Measurements from ENCODE around the gene PLCH1. TPM values are rescaled to one million over a fixed set of nuclear protein-coding genes. Genes with fewer than 3 reads are reported as not detected.

Gene PLCH1
- total RNA-seq, 4 donors from 2014 or later, result 0.19 to 2.1 (median 0.28) TPM

DNA sequence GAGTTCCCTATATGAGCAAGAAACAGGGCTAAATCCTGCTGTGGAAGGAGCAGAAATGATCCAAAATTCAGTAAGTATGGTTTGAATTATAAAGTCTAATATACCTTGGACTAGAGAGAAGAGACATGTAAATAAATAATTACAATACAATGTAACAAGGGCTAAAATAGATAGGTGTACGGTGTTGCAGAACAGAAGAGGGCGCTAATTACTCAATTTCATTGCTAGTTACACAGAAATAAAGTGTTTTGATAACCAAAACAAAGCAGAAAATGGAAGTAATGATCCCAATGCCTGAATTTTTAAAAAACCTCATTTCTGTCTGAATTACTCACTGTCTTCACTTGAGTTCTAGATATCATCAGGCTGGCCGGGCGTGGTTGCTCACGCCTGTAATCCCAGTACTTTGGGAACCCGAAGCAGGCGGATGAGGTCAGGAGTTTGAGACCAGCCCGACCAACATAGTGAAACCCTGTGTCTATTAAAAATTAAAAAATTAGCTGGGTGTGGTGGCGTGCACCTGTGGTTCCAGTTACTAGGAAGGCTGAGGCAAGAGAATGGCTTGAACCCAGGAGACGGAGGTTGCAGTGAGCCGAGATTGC is 8.3 kb upstream of the PLCH1 start:
- Histone ChIP-seq H3K27ac (no peak overlapping the region), H3K4me1 (no peaks in the 10 kb centered on the region), H3K36me3 (no peaks in the 10 kb centered on the region), H3K9me3 (no peaks in the 10 kb centered on the region), H3K27me3 (peaks cover 0 to 4% (median 0%) of the 10 kb centered on the region in 4 donors), H3K4me3 (no peak overlapping the region)
- intact Hi-C loops (cut with DNase I), result no loop called here
- no peak for DNase-seq
- WGBS, 2 donors, result 64 to 72% methylated on average over 9 to 11 of the region's 11 CpGs
- peak in 3 of 6 experiments; percentile 8 to 40 (median 10) for TF ChIP-seq CTCF (IDR thresholded peaks at IDR 0.05)
- no peak for TF ChIP-seq POLR2A (IDR thresholded peaks at IDR 0.05)

- Histone ChIP-seq H3K27me3 (peaks cover 0 to 22% (median 0%) of the 10 kb centered on the region in 4 donors), H3K36me3 (no peaks in the 10 kb centered on the region), H3K27ac (no peak overlapping the region), H3K4me1 (peaks cover 5 to 27% (median 17%) of the 10 kb centered on the region in 3 donors), H3K9me3 (no peaks in the 10 kb centered on the region), H3K4me3 (no peak overlapping the region)
- intact Hi-C loops (cut with DNase I), result no loop called here
- WGBS, 2 donors, result 63 to 73% methylated on average over 8 of the region's 8 CpGs
- TF ChIP-seq CTCF (IDR thresholded peaks at IDR 0.05) (no peak), POLR2A (IDR thresholded peaks at IDR 0.05) (no peak)
- no peak for DNase-seq
Measured at GRCh38 chr3:155748611-155749365, 3.9 kb upstream of the PLCH1 start.

GRCh38 chr3:155747946-155748290 is 3.0 kb upstream of the PLCH1 start:
- no peak for DNase-seq
- no peaks in the 10 kb centered on the region for H3K36me3 ChIP-seq
- no peak overlapping the region for H3K27ac ChIP-seq
- WGBS, 2 donors, result 73 to 75% methylated on average over 3 of the region's 3 CpGs
- H3K9me3 ChIP-seq, result no peaks in the 10 kb centered on the region
- H3K4me1 ChIP-seq, result peaks cover 5 to 35% (median 20%) of the 10 kb centered on the region in 3 donors
- no peak overlapping the region for H3K4me3 ChIP-seq
- no peak for TF ChIP-seq CTCF (IDR thresholded peaks at IDR 0.05)
- TF ChIP-seq POLR2A (IDR thresholded peaks at IDR 0.05), result no peak
- peaks cover 0 to 30% (median 2%) of the 10 kb centered on the region in 4 donors for H3K27me3 ChIP-seq
- intact Hi-C loops (cut with DNase I), result no loop called here

GRCh38 chr3:155747286-155747945 is 2.5 kb upstream of the PLCH1 start:
- no peaks in the 10 kb centered on the region for H3K36me3 ChIP-seq
- no peak overlapping the region for H3K4me3 ChIP-seq
- peaks cover 5 to 35% (median 20%) of the 10 kb centered on the region in 3 donors for H3K4me1 ChIP-seq
- no peak overlapping the region for H3K27ac ChIP-seq
- H3K9me3 ChIP-seq, result no peaks in the 10 kb centered on the region
- DNase-seq, result no peak
- no peak for TF ChIP-seq CTCF (IDR thresholded peaks at IDR 0.05)
- no peak for TF ChIP-seq POLR2A (IDR thresholded peaks at IDR 0.05)
- 49 to 64% methylated on average over 2 of the region's 2 CpGs for WGBS, 2 donors
- intact Hi-C loops (cut with DNase I), result no loop called here
- H3K27me3 ChIP-seq, result peaks cover 0 to 34% (median 2%) of the 10 kb centered on the region in 4 donors

- Histone ChIP-seq H3K4me3 (no peak overlapping the region), H3K36me3 (no peaks in the 10 kb centered on the region), H3K27me3 (peaks cover 0 to 41% (median 2%) of the 10 kb centered on the region in 4 donors), H3K9me3 (no peaks in the 10 kb centered on the region), H3K4me1 (peaks cover 5 to 35% (median 20%) of the 10 kb centered on the region in 3 donors), H3K27ac (no peak overlapping the region)
- 50 to 79% methylated on average over 1 of the region's 1 CpG for WGBS, 2 donors
- DNase-seq, result no peak
- no peak for TF ChIP-seq POLR2A (IDR thresholded peaks at IDR 0.05)
- no peak for TF ChIP-seq CTCF (IDR thresholded peaks at IDR 0.05)
- intact Hi-C loops (cut with DNase I), result no loop called here
Measured at GRCh38 chr3:155746703-155747102, 1.8 kb upstream of the PLCH1 start.
